C4-2B (cell line): Measurements from ENCODE around the gene RNF213.

Experiments
- ZFX ChIP-seq: fragments of 450-650 bp; IDR thresholded peaks from 2 replicates; pipeline ENCODE4 v1.6.1; 2017
- TF ChIP-seq, protein P1 (sequence below): fragments of 450-650 bp; conservative IDR thresholded peaks from 2 replicates; pipeline ENCODE4 v1.5.1; 2017; ENCODE audit warnings: mild to moderate bottlenecking

DNA sequence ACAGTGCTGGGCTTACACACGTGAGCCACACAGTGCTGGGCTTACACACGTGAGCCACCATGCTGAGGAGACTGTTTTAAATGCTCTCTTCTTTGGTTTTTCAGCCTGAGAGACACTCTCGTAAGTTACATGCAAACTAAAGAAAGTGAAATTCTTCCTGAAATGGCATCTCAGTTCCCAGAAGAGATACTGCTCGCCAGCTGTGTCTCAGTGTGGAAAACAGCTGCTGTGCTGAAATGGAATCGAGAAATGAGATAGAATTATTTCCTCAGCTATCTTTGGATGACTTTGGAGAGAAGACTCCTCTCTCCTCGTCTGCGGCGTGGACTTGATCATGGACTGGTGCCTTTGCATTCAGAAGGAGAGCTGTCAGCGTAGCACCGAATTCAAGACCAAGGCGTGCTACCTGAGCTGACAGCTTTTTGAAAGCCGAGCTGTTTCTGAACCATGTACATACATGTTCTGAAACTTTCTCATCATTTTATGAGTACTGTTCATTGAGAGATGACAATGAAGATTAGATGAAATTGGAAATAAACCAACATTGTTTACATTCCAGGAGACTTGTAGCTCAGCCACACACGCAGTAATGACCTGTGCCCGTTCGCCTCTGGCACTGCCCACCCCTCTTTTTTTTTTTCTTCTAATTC is 132.7 kb downstream of the RNF213 start:
- TF ChIP-seq, protein P1, sequence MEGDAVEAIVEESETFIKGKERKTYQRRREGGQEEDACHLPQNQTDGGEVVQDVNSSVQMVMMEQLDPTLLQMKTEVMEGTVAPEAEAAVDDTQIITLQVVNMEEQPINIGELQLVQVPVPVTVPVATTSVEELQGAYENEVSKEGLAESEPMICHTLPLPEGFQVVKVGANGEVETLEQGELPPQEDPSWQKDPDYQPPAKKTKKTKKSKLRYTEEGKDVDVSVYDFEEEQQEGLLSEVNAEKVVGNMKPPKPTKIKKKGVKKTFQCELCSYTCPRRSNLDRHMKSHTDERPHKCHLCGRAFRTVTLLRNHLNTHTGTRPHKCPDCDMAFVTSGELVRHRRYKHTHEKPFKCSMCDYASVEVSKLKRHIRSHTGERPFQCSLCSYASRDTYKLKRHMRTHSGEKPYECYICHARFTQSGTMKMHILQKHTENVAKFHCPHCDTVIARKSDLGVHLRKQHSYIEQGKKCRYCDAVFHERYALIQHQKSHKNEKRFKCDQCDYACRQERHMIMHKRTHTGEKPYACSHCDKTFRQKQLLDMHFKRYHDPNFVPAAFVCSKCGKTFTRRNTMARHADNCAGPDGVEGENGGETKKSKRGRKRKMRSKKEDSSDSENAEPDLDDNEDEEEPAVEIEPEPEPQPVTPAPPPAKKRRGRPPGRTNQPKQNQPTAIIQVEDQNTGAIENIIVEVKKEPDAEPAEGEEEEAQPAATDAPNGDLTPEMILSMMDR: no peak
- no peak for TF ChIP-seq ZFX
